H1 (cell line): ENCODE results near the gene RBP3. TPM values are rescaled to one million over a fixed set of nuclear protein-coding genes. Genes with fewer than 3 reads are reported as not detected.

Experiments
- CTCF ChIA-PET: fragments of 300-600 bp; sonication (Branson Sonifier 250); formaldehyde crosslinking; loops from one replicate; lab custom pipeline; 2021; ENCODE audit not compliant: partially characterized antibody; lab: Charles Lee
- POLR2A ChIA-PET: fragments of 300-600 bp; sonication (Branson Sonifier 250); formaldehyde crosslinking; loops from one replicate; lab custom pipeline; 2021; ENCODE audit warnings: inconsistent platforms; ENCODE audit not compliant: partially characterized antibody; lab: Charles Lee
- DNase-seq, 2 experiments: peaks; one replicate each; pipeline versions ENCODE4 v3.0.0 to v3.0.0-alpha.2; 2010 to 2022; ENCODE audit warnings: low spot score in 2 of 2, low read depth in 1 of 2, mixed read lengths in 1 of 2
- FAIRE-seq: peaks from 2 replicates; lab custom pipeline; 2011; peaks lifted over from hg19 to GRCh38; lab: Jason Lieb, UNC
- H2AFZ ChIP-seq: 2 replicates; pipeline ENCODE4 v1.8.1; 2012; ENCODE audit warnings: low read length, inconsistent platforms
- H2AK5ac ChIP-seq: 2 replicates; pipeline ENCODE4 v1.6.1; 2013; ENCODE audit warnings: low read depth, low read length
- H2BK120ac ChIP-seq: replicated peaks from 2 replicates; pipeline ENCODE3; 2013; ENCODE audit warnings: low read depth, low read length, inconsistent platforms
- H2BK12ac ChIP-seq: 2 replicates; pipeline ENCODE4 v1.6.1; 2013; ENCODE audit warnings: low read depth, low read length
- H2BK15ac ChIP-seq: 2 replicates; pipeline ENCODE4 v1.6.1; 2013; ENCODE audit warnings: low read length
- H2BK20ac ChIP-seq: 2 replicates; pipeline ENCODE4 v1.6.1; 2013; ENCODE audit warnings: low read length
- H2BK5ac ChIP-seq: 2 replicates; pipeline ENCODE4 v1.6.1; 2013; ENCODE audit warnings: low read depth, low read length
- H3K14ac ChIP-seq: 2 replicates; pipeline ENCODE4 v1.6.1; 2013; ENCODE audit warnings: inconsistent platforms; ENCODE audit not compliant: insufficient read length
- H3K18ac ChIP-seq: 2 replicates; pipeline ENCODE4 v1.6.1; 2013; ENCODE audit warnings: low read length; ENCODE audit errors: extremely low read depth
- H3K23ac ChIP-seq: 2 replicates; pipeline ENCODE4 v1.6.1; 2013; ENCODE audit warnings: inconsistent platforms; ENCODE audit not compliant: insufficient read length
- H3K23me2 ChIP-seq: 2 replicates; pipeline ENCODE4 v1.6.1; 2013; ENCODE audit warnings: low read depth, low read length
- H3K27ac ChIP-seq: 2 replicates; pipeline ENCODE4 v1.6.1; 2011; ENCODE audit warnings: low read depth, low read length, inconsistent platforms
- H3K27me3 ChIP-seq, 4 experiments: replicated peaks in 1 of 4; 1 replicate in 1 of 4; 2 replicates in 3 of 4; pipeline versions ENCODE4 v1.6.1 to v1.8.1; 2011 to 2013; ENCODE audit warnings: low read length in 3 of 4, mild to moderate bottlenecking in 3 of 4, inconsistent platforms in 2 of 4, mixed read lengths in 2 of 4, moderate library complexity in 1 of 4; ENCODE audit not compliant: control insufficient read depth in 3 of 4, insufficient read depth in 3 of 4; ENCODE audit errors: extremely low read depth in 1 of 4
- H3K36me3 ChIP-seq, 4 experiments: 2 replicates each; pipeline versions ENCODE4 v1.6.1 to v1.8.1; 2011 to 2013; ENCODE audit warnings: mild to moderate bottlenecking in 4 of 4, low read length in 3 of 4, moderate library complexity in 2 of 4, control low read depth in 1 of 4, inconsistent platforms in 1 of 4; ENCODE audit not compliant: insufficient read depth in 4 of 4, control insufficient read depth in 2 of 4
- H3K4ac ChIP-seq: replicated peaks from 2 replicates; pipeline ENCODE3; 2013; ENCODE audit warnings: low read length, low read depth, mixed read lengths, inconsistent platforms; ENCODE audit not compliant: insufficient read length
- H3K4me1 ChIP-seq, 4 experiments: replicated peaks in 1 of 4; 1 replicate in 1 of 4; 2 replicates in 3 of 4; pipeline versions ENCODE4 v1.6.1 to v1.8.1; 2011 to 2013; ENCODE audit warnings: low read length in 3 of 4, inconsistent platforms in 2 of 4, mixed read lengths in 1 of 4; ENCODE audit not compliant: insufficient read depth in 4 of 4, control insufficient read depth in 3 of 4
- H3K4me2 ChIP-seq, 2 experiments: 2 replicates each; pipeline versions ENCODE4 v1.6.1 to v1.8.1; 2011 to 2013; ENCODE audit warnings: low read depth in 2 of 2, low read length in 2 of 2, control low read depth in 1 of 2, inconsistent platforms in 1 of 2, mild to moderate bottlenecking in 1 of 2; ENCODE audit not compliant: insufficient read depth in 1 of 2
- H3K4me3 ChIP-seq, 4 experiments: fragments of 200-600, 300-600 bp in 1 of 4; sonication (generic), shearing (Covaris generic), sonication (Bioruptor Twin) in 1 of 4; 2 replicates each; pipeline versions ENCODE4 v1.5.1 to v1.8.1; 2011 to 2016; ENCODE audit warnings: low read length in 4 of 4, low read depth in 3 of 4, control low read depth in 2 of 4, inconsistent platforms in 2 of 4, mild to moderate bottlenecking in 2 of 4, mixed read lengths in 1 of 4, moderate library complexity in 1 of 4; ENCODE audit not compliant: insufficient read depth in 2 of 4; ENCODE audit errors: extremely low read depth in 1 of 4
- H3K56ac ChIP-seq: replicated peaks from 2 replicates; pipeline ENCODE3; 2013; ENCODE audit warnings: low read depth, mild to moderate bottlenecking, mixed read lengths, low read length, inconsistent platforms; ENCODE audit not compliant: insufficient read length
- H3K79me1 ChIP-seq: 2 replicates; pipeline ENCODE4 v1.6.1; 2013; ENCODE audit warnings: low read depth, low read length, control low read depth
- H3K79me2 ChIP-seq, 2 experiments: 2 replicates each; pipeline versions ENCODE4 v1.6.1 to v1.8.1; 2012 to 2013; ENCODE audit warnings: low read length in 2 of 2, mild to moderate bottlenecking in 2 of 2, inconsistent platforms in 1 of 2; ENCODE audit not compliant: insufficient read depth in 2 of 2, control insufficient read depth in 1 of 2
- H3K9ac ChIP-seq, 4 experiments: replicated peaks in 1 of 4; 1 replicate in 1 of 4; 2 replicates in 3 of 4; pipeline versions ENCODE4 v1.6.1 to v1.8.1; 2011 to 2013; ENCODE audit warnings: low read depth in 3 of 4, low read length in 3 of 4, control low read depth in 2 of 4, mild to moderate bottlenecking in 2 of 4, moderate library complexity in 2 of 4, inconsistent platforms in 1 of 4; ENCODE audit errors: extremely low read depth in 1 of 4
- H3K9me3 ChIP-seq, 2 experiments: 2 replicates each; pipeline versions ENCODE4 v1.6.1 to v1.8.1; 2012 to 2013; ENCODE audit warnings: mild to moderate bottlenecking in 2 of 2, moderate library complexity in 2 of 2, control low read depth in 1 of 2, inconsistent platforms in 1 of 2, low read depth in 1 of 2, low read length in 1 of 2, mixed read lengths in 1 of 2; ENCODE audit not compliant: insufficient read depth in 2 of 2
- H4K20me1 ChIP-seq, 2 experiments: replicated peaks in 1 of 2; 2 replicates each; pipeline versions ENCODE3 to v1.8.1; 2011 to 2013; ENCODE audit warnings: inconsistent platforms in 2 of 2, low read length in 2 of 2, mild to moderate bottlenecking in 1 of 2; ENCODE audit not compliant: insufficient read depth in 2 of 2, control insufficient read depth in 1 of 2
- H4K5ac ChIP-seq: 2 replicates; pipeline ENCODE4 v1.6.1; 2013; ENCODE audit warnings: low read length, low read depth, mixed read lengths, inconsistent platforms; ENCODE audit not compliant: insufficient read length
- H4K8ac ChIP-seq: 2 replicates; pipeline ENCODE4 v1.8.0; 2013; ENCODE audit warnings: mild to moderate bottlenecking, moderate library complexity, low read length, inconsistent platforms; ENCODE audit not compliant: insufficient read depth; ENCODE audit errors: extremely low read depth
- H4K91ac ChIP-seq: replicated peaks from 2 replicates; pipeline ENCODE3; 2013; ENCODE audit warnings: low read length, mixed read lengths, inconsistent platforms; ENCODE audit not compliant: insufficient read length
- BCL11A ChIP-seq, 2 experiments: IDR thresholded peaks; one replicate each; pipeline ENCODE4 v1.6.1; 2011; ENCODE audit warnings: low read depth in 2 of 2, low read length in 2 of 2, mild to moderate bottlenecking in 2 of 2
- BRCA1 ChIP-seq: IDR thresholded peaks from 2 replicates; pipeline ENCODE4 v1.6.1; 2012; ENCODE audit warnings: low read depth, low read length, improper control_type of control experiment
- CBX5 ChIP-seq: fragments of 300-800, 300-1000 bp; sonication (generic); IDR thresholded peaks from 2 replicates; pipeline ENCODE4 v1.7.1; 2016; ENCODE audit warnings: antibody characterized with exemption, low read length, low read depth
- CBX8 ChIP-seq: fragments of 300-800, 300-1000 bp; sonication (generic); IDR thresholded peaks from 2 replicates; pipeline ENCODE4 v1.7.1; 2016; ENCODE audit warnings: low read depth, low read length, borderline replicate concordance
- CHD1 ChIP-seq: IDR thresholded peaks from 2 replicates; pipeline ENCODE4 v1.6.1; 2012; ENCODE audit warnings: low read depth, low read length, improper control_type of control experiment
- CREB1 ChIP-seq: IDR thresholded peaks from 2 replicates; pipeline ENCODE4 v1.6.1; 2012; ENCODE audit warnings: inconsistent platforms
- KDM5A ChIP-seq: fragments of 200-600 bp; IDR thresholded peaks from 2 replicates; pipeline ENCODE4 v1.7.1; 2012; ENCODE audit warnings: mild to moderate bottlenecking, low read length, inconsistent platforms, mixed read lengths
- RNF2 ChIP-seq: fragments of 200-900, 300-1000 bp; sonication (generic); IDR thresholded peaks from 2 replicates; pipeline ENCODE4 v1.7.1; 2016; ENCODE audit warnings: borderline replicate concordance, low read depth, mild to moderate bottlenecking, antibody characterized with exemption, low read length; ENCODE audit not compliant: poor library complexity, severe bottlenecking; ENCODE audit errors: missing control alignments
- USF2 ChIP-seq: IDR thresholded peaks from 2 replicates; pipeline ENCODE4 v1.6.1; 2011; ENCODE audit warnings: low read length, improper control_type of control experiment
- WGBS, 2 experiments: shearing (Covaris generic) in 1 of 2; methylation state at CpG; one replicate each; pipeline versions ENCODE4 v1.1.6 to v1.1.7; 2013 to 2015; ENCODE audit warnings: low lambda C conversion rate in 2 of 2, mixed read lengths in 2 of 2, inconsistent platforms in 1 of 2, low coverage in 1 of 2, missing lambda C conversion rate in 1 of 2; ENCODE audit not compliant: insufficient replicate concordance in 2 of 2, insufficient coverage in 1 of 2, insufficient read length in 1 of 2; ENCODE audit errors: extremely low coverage in 1 of 2, missing lambda C conversion rate in 1 of 2; 5-methylcytosine and 5-hydroxymethylcytosine counted together
- polyA plus RNA-seq, 7 experiments: library from polyadenylated mRNA; depleted of rRNA in 3 of 7; stranded (reverse) in 5 of 7; unstranded in 2 of 7; fragments of >200 nt in 5 of 7; fragments of 200-250 nt in 2 of 7; gene quantifications; 1 replicate in 5 of 7; 2 replicates in 1 of 7; 4 replicates in 1 of 7; pipeline versions ENCODE4 v1.2.1 to v1.2.3, GENCODE V29; 2011 to 2013; ENCODE audit warnings: missing spikeins in 2 of 7, mixed read lengths in 2 of 7
- total RNA-seq: library from RNA; stranded (reverse); fragmentation: NEBNext Ultra II Directional; extraction: Animal tissue kit (Norgen Biotek cat#: 25700); gene quantifications from 2 replicates; pipeline ENCODE4 v1.2.1, GENCODE V29; 2021

The RBP3 gene
- total and polyA plus RNA-seq, 2 of the 8 experiments (the other 6 are each of a cell fraction or from before 2014, with no cell fraction given): not detected

GRCh38 chr10:47351899-47352815 lies 4.0 kb downstream of the RBP3 start:
- Histone ChIP-seq H3K14ac (no peak overlapping the region), H3K9me3 (no peaks in the 10 kb centered on the region), H4K8ac (no peak overlapping the region; the same call in 1 of the 2 replicates), H2AK5ac (no peak overlapping the region), H4K20me1 (no peaks in the 10 kb centered on the region), H2BK15ac (no peak overlapping the region), H3K23ac (no peak overlapping the region), H3K27ac (no peak overlapping the region), H4K5ac (no peak overlapping the region), H3K79me1 (no peaks in the 10 kb centered on the region), H3K4me3 (no peak overlapping the region), H2AFZ (no peak overlapping the region), H2BK120ac (no peak overlapping the region), H3K9ac (no peak overlapping the region), H3K4me2 (no peak overlapping the region), H4K91ac (no peak overlapping the region), H2BK5ac (no peak overlapping the region; the same call in 1 of the 2 replicates), H3K79me2 (no peaks in the 10 kb centered on the region), H3K27me3 (no peaks in the 10 kb centered on the region; a peak in 1 of 7 replicates), H3K4me1 (no peaks in the 10 kb centered on the region; a peak in 1 of 7 replicates), H2BK20ac (no peak overlapping the region), H3K4ac (no peak overlapping the region), H3K36me3 (no peaks in the 10 kb centered on the region), H3K23me2 (no peaks in the 10 kb centered on the region), H2BK12ac (no peak overlapping the region), H3K56ac (no peak overlapping the region), H3K18ac (no peak overlapping the region)
- WGBS, 2 experiments: 93% methylated on average over 11 of the region's 14 CpGs; no CpG with 5 or more reads in 1 of the 2 experiments
- ChIA-PET POLR2A (interaction anchor here (0.9 kb wide), 1 partner anchor 32 kb away, joined by 3 read pairs; the partner anchor contains the start of gene ZNF488), CTCF (interaction anchor here (1.0 to 14.6 kb wide), 8 partner anchors 10 to 358 kb away, joined by 3 to 132 read pairs (median 4); no protein-coding TSS in a partner anchor)
- FAIRE-seq: no peak
- no peak for DNase-seq
- TF ChIP-seq CREB1 (no peak), RNF2 (no peak), CBX5 (no peak), USF2 (no peak), BCL11A (IDR thresholded peaks at IDR 0.05; ENCODE audit: low read depth in 2 of 2, low read length in 2 of 2) (no peak), BRCA1 (no peak), CHD1 (no peak), CBX8 (no peak), KDM5A (no peak)
